Stimulated activated CD8-positive, alpha-beta memory T cell treated with anti-CD3 and anti-CD28 coated beads, Interleukin-2, amount 100 ng/mL, for 1 hour (primary cell): ENCODE measurements around the gene ARMC9.

Experiments used
- DNase-seq, 2 donors: peaks; one replicate each; pipeline ENCODE4 v3.0.0-alpha.2; 2020; ENCODE audit warnings: low read depth in 2 of 2

The ARMC9 gene

DNA sequence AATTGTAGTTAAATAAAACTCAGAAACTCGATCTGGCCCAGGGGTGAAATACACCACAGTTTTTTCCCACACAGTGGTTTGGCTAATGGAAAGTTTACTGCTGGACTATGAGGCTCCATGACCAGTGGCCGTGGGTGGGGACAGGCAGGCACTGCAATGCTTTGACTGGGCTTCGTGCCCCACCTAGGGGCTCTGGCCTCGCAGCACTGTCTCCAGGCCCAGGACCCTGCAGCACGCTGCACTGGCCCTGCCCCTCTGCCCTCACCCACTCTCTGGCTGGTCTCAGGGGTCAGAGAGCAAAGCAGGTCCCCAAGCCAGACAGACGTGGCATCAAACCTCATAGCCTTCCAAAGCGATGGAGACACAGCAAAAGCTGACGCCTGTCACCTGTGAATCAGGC, 183.7 kb downstream of the ARMC9 start:
- no peak for DNase-seq

DNA sequence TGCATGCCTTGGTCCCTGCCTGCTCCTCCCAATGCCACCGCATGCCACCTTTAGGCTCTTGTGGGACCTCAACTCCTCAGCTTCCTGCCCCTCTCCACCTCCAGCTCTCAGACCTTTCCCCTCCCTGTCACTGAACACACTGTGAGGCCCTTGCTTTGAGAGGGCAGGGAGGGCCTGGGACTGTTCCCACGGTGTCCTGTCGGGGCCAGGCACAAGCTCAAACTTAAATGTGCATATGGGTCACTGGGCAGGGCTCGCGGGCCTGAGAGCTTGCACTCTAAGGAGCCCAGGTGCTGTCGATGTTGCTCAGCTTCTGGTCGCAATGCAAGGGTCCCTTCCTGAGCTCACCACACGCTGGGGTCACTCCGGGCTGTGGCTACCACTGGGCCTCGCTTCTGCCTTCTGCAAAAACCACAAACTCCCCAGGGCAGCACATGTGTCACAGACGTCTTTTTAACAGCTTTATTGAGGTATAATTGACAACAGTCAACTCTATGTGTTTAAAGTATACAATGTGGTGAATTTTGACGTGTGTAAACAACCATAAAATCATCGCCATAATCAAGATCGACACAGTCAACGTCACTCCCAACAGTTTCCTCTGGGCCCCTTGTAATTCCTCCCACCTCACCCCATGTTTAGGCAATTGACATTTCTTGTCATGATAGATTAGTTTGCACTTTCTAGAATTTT, 185.1 kb downstream of the ARMC9 start:
- no peak for DNase-seq

DNA sequence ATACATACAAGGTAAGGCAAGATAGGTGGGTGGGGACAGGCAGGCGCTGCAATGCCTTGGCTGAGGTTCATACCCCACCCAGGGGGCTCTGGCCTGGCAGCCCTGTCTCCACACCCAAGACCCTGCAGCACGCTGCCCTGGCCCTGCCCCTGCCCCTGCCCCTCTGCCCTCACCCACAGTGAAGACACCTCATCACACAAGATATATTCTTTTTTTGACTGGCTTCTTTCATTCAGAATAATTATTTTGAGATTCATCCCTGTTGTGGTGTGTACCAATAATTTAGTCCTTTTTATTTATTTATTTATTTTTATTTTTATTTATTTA, 185.6 kb downstream of the ARMC9 start:
- no peak for DNase-seq

DNA sequence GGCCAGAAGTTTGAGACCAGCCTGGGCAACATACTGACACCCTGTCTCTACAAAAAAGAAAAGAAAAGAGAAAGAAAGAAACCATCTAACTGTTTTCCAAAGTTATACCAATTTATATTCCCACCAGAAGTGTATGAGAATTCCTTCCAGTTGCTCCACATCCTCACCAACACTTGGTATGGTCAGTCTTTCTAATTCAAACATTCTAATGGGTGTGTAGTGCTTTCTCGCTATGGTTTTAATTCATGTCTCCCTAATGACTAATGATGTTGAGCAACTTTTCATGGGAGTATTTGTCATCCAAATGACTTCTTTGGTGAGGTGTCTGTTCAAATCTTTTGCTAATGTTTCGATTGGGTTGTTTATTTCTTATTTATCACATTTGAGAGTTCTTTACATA, 186.5 kb downstream of the ARMC9 start:
- no peak for DNase-seq

DNA sequence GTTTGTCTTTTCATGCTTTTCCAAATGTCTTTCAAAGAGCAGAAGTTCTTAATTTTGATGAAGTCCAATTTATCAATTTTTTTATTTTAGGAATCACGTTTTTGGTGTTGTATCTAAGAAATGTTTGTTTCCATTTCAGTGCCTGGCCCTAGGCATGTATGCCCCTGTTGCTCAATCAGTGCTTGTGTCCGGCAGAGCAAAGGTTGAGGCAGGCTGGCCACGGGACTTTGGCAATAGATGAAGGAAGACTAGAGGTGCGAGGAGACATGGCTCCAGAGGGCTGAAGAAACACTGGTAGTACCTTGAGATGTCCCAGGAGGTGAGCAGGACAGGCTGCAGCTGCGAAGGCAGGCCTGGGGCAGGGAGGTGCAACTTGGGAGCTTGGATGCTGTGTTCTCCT, 187.0 kb downstream of the ARMC9 start:
- DNase-seq, result no peak

DNA sequence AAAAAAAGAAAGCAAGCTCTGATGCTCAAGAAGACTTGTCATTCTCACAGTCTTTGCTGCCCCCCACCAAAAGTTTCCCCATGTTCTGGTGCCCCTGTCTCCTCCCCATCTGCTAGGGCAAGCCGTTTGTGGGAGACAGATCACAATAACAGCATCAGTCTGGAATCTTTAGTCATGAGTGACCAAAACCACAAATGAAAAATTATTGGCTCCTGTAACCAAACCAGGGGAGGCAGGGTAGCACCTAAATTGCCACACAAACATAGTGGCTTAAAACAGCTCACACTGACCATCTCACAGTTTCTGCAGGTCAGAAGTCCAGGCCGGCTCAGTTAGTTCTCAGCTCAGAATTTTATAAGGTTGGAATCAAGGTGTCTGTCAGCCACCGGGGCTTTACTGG, 188.0 kb downstream of the ARMC9 start:
- DNase-seq, result no peak

DNA sequence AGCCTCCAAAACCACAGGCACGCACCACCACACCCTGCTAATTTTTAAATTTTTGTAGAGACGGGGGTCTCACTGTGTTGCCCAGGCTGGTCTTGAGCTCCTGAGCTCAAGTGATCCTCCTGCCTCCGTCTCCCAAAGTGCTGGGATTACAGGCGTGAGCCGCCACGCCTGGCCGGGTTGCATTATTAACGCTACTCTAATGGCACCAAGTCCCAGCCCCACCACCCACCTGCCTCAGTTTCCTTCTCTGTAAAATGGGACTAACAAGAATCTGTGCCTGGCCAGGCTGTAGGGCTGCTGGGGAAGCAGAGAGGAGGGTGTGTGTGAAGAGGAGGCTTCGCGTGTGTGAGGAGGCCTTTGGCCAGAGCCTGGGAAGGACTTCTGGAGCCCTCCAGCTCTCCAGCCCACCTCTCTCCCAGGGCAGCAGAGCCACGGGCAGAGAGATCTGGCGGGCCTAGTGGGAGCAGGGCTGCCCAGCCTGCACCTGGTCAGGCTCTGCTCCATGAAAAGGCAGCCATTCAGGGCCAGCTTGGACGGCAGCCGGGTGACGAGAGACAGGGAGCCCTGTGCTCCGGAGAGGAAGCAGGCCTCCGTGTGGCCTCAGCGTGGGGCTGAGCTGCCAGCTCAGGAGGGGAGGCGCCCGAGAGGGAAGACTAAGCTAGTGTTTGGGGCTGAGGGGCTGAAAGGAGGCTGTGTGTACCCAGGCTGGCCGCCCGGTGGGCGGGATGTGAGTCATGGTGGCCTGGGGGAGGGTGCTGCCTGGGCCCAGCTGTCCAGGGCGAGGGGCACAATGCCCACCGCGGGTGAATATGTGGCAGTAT, 189.7 kb downstream of the ARMC9 start:
- DNase-seq, result no peak

DNA sequence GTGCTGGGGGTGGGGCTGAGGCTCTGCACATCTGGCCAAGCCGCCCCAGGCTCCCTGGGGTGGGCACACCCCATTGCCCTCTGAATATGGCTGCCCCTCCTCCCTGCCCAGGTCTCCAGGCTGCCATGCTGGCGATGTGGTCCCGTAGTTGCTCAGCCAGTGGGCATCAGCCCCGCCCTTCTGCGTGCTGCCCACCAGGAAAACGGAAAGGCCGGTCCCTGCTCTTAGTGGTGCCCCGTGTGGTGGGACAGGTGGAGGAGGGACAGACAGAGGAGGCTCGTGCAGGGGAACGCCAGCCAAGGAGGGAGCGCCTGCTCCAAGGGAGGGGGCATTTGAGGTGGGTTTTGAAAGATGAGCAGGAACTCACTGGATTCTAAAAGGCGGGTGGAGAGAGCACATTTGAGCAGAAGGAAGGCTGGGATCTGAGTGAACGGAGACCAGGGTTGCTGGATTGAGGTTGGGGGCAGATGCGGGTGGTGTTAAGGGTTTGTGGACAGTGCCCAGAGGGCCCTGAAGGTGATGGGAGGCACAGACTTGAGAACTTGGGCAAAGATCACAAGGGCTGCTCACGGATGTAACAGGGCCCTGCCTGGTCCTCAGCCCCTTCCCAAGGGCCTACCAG, 190.4 kb downstream of the ARMC9 start:
- no peak for DNase-seq

DNA sequence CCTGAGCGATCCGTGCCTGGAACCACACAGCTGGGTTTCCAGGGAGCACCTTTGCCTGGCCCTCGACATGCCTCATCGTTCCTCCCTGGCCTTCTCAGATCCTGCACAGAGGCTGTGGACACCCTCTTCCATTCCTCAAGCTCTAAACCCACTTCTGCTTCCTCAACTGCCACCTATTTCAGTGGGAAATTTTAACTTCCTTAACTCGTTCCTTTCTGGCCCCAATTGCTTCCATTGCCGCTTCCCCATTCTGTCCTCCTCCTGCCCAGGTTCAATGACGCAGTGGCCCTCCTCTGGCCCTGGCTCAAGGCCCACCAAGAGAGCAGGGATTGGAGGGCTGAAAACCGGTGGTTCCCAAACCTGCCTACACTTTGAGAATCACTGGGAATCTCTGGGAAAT, 192.2 kb downstream of the ARMC9 start:
- no peak for DNase-seq

DNA sequence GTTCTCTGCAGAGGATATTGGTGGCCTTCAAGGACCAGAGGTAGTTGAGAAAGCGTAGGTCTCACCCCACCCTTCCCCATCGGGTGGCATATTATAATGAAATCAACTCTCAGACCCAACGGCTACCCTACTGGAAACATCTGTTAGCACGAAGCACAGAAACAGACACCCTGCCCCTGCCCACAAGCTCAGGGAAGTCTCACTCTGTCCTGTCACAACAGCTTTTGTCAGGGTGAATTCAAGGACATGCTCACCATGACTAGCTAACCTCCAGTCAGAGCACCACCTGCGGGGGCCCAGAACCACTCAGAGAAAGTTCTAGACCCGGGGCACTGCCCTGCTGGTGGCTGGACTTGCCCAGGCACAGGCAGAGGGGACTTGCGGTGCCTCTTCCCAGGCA, 193.6 kb downstream of the ARMC9 start:
- DNase-seq, result no peak

DNA sequence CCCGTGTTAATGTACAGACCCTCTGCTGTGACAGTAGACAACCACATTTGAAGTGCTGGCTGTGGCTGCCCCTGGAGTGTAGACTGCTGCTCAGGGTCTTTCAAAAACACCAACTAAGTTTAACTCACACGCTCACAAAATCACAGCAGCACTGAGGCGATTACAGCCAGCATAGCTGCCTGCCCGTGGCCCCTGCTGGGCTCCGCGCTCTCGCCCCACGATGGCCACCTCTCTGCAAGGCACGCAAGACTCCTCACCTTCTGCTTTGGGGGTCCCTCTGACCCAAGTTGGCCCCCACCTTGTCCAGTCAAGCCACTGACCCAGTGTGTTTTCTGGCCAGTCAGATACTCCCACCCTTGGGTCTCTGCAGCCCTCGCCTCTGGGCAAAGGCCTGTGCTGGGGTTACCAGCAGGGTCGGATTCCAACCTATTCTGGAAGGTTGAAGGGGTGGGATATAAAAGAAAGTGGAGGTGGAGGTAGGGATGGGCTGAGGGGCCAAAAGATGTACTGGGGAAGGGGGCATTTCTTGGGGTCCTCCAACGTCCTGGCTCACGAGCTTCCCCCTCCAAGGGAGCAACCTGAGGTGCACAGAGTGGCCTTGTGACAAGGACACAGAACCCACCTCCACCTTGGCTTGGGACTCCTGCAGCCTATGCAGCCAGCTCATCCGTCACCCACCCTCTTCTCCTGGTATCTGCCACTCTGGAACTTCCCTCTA, 194.2 kb downstream of the ARMC9 start:
- no peak for DNase-seq

DNA sequence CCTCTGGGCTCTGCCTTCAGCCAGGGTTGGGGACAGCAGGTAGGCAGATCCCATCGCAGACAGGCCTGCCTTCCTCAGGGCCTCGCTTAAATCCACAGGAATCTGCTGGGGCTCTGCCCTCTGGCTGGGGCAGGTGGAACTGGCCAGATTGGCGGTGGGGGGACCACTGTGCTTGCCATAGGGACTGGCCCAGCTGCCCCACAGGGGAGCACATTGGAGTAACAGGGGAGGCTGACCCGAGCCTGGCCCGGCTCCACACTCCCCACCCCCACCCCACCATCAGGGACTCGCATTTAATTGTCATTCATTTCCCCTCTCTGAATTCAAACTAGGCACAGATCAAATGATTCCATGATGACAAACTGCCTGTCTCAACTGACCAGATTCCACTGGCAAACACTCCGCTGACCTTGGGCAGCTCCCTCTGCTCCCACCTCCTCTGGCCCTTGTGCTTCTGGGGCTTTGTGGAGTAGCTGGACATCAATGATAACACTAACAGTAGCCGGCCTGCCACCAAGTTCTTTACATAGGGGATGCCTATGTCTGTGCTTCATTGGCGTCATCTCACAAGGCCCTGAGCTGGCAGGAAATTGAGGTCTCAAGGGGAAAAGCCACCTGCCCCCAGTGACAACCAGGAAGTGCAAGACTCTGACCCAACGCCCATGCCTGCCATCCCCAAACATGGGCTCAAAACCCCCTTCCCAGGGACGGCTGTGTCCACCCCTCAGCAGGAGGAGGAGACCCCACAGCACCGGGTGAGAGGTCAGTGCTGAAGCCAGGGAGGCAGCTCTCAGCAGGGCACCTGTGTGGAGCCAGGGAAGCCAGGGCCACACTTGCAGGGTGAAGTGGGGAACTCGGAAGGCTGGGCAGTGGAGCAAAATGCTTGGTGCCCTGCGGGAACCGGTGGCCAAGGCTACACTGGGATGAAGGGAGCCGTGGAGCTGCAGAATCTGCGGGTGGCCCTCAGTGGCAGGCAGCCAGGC, 195.0 kb downstream of the ARMC9 start:
- DNase-seq, result peak in 1 of 2 donors; percentile 16

DNA sequence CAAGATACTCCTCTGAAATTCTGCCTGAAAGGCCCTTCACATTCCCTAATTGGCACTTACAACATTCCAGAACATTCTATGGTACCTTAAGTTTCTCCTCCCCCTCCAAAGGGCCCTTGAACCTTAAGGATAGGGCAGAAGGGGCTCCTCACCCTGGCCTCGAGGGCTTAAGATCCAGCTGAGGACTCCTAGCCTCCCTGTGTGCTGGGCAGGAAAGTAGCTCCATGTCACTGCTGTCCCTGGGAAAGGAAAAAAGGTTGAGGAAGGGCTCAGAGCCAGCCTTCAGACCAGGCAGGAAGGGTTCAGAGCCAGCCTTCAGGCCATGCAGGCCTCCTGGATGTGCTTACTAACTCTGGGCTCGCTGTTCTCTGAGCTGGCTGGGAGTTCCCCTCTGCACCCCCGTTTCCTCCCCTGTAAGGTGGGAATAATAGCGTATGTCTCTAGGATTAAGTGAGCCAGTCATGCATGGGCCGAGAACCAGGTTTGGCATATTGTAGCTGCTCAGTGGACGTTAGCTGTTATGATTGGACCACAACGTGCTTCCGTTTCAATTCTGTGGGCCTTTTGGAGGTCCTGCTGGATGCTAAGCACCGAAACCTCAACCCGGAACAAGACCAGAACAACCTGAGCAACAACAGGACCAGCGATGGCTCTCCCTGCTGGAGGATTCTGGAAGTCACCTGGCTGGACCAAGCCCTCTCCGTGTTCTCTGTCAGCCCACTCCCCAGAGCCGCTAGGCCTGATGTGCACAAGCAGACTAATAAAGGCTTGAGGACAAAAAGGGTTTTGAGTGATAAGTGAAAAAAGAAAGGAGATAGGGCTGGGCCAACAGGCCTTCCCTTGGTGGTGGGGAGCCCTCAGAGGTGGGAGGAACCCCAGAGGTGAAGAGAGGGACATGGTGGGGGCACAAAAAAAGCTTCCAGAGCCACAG, 196.0 kb downstream of the ARMC9 start:
- no peak for DNase-seq

DNA sequence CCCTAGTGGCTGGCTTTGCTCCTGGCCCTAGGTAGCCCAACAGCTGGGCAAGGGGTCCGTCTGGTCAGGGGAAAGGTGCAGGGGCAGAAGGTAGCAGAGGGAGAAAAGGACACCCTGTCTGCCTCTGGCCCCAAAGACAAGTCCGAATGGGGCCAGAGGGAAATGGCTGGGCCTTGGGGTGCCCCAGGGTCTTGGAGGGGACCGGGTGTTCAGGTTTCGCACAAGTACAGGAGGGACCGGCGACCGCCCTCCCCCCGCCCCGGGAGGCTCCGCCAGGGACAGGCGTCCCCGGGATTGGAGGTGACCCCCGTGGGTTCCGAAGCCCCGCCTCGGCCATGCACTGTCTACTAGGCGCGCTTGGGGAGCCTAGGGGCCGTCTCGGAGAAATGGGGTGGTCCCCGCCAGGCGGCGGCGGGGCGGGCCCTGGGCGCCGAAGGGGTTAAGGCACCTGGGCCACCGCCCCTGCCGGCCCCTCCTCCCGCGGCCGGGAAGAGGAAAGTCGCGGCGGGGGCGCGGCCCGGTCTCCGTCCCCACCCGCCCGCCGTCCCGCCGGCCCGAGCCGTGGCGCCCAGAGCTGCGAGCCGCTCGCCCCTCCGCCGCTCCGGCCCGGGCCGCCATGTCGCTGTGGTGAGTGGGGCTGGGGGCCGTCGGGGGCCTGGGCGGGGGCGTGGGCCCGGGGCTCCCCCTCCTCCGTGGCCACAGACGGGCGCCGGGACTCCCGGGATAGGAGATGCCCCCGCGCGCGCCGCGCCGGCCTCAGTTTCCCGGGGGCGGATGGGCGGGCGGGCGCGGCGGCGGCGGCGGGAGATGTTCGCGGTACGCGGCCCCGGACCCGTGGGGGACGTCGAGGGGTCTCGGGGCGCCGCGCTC, 197.0 kb downstream of the ARMC9 start, which contains the start of gene B3GNT7:
Gene B3GNT7, plus strand, starts transcription at position 523 of the 870 bp plus-strand sequence. Its CDS starts 94 bp downstream, at position 617.
- no peak for DNase-seq

DNA sequence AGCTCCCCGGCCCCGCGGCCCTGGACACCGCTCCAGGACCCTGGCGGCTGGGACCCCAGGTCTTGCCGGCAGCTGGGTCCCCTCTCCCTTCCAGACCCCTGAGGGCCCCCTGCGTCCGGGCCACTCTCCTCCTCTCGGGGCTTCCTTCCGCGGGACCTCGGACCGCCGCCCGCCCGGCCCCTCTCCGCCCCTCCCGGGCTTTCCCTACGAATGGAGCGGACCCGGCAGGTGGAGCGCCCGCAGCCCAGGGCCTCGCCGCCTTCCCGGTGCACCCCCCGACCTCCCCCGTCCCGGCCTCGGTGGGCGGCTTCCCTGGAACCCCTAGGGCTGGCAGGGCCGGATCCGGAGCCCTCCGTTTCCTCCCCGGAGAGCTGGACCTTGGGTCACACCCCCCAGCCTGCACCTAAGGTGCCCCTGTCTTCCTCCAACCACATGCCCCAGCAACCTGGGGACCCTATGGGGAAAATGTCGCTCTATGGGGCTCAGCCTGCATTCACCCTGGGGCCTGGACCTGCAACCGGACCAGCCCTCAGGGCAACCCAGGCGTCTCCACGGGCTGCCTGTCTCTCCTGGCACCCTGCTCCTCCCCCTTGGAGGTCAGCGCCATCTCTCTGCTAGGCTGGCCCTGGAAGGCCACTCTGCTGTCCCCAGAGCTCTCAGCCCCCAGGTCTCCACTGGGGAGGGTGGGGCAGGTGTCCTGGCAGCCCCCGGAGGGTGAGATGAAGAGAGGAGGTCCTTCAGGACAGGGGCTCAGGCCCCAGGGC, 197.8 kb downstream of the ARMC9 start:
- DNase-seq, result no peak

DNA sequence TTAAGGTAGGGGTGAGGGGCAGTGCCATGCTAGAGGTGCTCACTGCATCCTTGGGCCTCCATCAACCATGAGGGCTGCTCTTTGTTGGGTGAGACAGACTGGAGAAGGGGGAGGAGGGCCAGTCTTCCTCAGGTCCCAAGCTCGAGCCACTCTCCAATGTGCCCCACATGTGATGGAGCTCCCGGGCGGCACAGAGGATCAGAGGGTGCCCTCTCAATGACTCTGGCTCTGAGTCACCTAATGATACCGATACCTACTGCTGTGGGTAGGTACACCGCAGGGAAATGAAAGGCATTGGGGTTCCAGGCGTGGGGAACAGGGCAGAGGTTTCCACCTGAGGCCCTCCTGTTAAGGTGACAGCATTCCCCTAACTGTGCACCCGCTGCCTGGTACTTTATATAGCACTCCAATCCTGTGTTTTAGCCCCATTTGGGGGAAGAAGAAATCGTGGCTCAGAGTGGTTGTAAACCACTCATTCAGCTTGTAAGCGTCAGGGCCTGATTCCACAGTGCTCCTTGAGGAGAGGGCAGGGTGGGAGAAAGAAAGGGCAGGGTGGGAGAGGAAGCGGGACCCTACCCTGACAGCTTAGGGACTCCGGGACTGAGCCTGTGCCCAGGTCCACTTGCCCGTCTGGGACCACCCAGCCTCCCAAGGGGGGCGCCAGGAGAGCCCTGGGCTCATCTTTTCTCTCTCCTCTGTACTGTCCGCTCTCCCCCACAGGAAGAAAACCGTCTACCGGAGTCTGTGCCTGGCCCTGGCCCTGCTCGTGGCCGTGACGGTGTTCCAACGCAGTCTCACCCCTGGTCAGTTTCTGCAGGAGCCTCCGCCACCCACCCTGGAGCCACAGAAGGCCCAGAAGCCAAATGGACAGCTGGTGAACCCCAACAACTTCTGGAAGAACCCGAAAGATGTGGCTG, 198.8 kb downstream of the ARMC9 start:
- no peak for DNase-seq

DNA sequence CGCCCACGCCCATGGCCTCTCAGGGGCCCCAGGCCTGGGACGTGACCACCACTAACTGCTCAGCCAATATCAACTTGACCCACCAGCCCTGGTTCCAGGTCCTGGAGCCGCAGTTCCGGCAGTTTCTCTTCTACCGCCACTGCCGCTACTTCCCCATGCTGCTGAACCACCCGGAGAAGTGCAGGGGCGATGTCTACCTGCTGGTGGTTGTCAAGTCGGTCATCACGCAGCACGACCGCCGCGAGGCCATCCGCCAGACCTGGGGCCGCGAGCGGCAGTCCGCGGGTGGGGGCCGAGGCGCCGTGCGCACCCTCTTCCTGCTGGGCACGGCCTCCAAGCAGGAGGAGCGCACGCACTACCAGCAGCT, 199.5 kb downstream of the ARMC9 start:
- no peak for DNase-seq
